ENCODE measurements around the gene ESYT3. TPM values are rescaled to one million over a fixed set of nuclear protein-coding genes. Genes with fewer than 3 reads are reported as not detected.

ESYT3 gene
- total RNA-seq, 1 donor from 2014 or later, result not detected

- TF ChIP-seq, protein P1, sequence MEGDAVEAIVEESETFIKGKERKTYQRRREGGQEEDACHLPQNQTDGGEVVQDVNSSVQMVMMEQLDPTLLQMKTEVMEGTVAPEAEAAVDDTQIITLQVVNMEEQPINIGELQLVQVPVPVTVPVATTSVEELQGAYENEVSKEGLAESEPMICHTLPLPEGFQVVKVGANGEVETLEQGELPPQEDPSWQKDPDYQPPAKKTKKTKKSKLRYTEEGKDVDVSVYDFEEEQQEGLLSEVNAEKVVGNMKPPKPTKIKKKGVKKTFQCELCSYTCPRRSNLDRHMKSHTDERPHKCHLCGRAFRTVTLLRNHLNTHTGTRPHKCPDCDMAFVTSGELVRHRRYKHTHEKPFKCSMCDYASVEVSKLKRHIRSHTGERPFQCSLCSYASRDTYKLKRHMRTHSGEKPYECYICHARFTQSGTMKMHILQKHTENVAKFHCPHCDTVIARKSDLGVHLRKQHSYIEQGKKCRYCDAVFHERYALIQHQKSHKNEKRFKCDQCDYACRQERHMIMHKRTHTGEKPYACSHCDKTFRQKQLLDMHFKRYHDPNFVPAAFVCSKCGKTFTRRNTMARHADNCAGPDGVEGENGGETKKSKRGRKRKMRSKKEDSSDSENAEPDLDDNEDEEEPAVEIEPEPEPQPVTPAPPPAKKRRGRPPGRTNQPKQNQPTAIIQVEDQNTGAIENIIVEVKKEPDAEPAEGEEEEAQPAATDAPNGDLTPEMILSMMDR (IDR thresholded peaks at IDR 0.05), result no peak
- ChIA-PET POLR2A (no interaction called here), CTCF (interaction anchor here (1.0 kb wide), 1 partner anchor 39 kb away, joined by 3 read pairs; no protein-coding TSS in a partner anchor)
- Mint-ChIP-seq H3K4me3 (no peak overlapping the region), H3K27me3 (peaks cover 18% of the 10 kb centered on the region), H3K27ac (no peak overlapping the region), H3K9me3 (no peaks in the 10 kb centered on the region), H3K4me1 (no peaks in the 10 kb centered on the region), H3K36me3 (ENCODE audit: low read depth) (no peaks in the 10 kb centered on the region)
- intact Hi-C loops (cut with micrococcal nuclease), result no loop called here
- DNase-seq (no peak), ATAC-seq (ENCODE audit: low read depth) (no peak)
Observed at GRCh38 chr3:138465925-138466324, 31.5 kb downstream of the ESYT3 start.

DNA sequence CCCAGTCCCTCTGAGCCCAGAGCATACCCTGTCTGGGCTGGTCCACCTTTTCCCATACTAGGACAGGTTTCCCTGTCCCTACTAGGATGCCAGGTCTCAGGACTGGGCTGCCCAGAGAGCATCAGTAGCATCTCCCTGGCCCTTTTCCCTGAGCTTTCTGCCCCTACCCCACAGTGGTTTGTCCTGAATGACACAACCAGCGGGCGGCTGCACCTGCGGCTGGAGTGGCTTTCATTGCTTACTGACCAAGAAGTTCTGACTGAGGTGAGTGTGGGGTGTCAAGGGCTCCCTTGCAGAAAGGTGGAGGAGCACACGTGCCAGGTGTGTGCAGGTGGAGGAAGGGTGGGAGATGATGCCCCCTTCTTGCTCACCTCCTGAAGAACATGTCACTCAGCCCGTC lies 33.5 kb downstream of the ESYT3 start:
- Mint-ChIP-seq H3K36me3 (ENCODE audit: low read depth) (no peaks in the 10 kb centered on the region), H3K27me3 (peaks cover 18% of the 10 kb centered on the region), H3K4me1 (no peaks in the 10 kb centered on the region), H3K4me3 (no peak overlapping the region), H3K9me3 (no peaks in the 10 kb centered on the region), H3K27ac (no peak overlapping the region)
- DNase-seq (no peak), ATAC-seq (ENCODE audit: low read depth) (no peak)
- ChIA-PET CTCF (no interaction called here), POLR2A (no interaction called here)
- intact Hi-C loops (cut with micrococcal nuclease), result no loop called here
- TF ChIP-seq, protein P1 (IDR thresholded peaks at IDR 0.05), result no peak

GRCh38 chr3:138468451-138468850 lies 34.0 kb downstream of the ESYT3 start:
- H3K36me3 Mint-ChIP-seq (ENCODE audit: low read depth), result no peaks in the 10 kb centered on the region
- H3K4me3 Mint-ChIP-seq, result no peak overlapping the region
- no peaks in the 10 kb centered on the region for H3K4me1 Mint-ChIP-seq
- TF ChIP-seq, protein P1 (IDR thresholded peaks at IDR 0.05), result no peak
- CTCF ChIA-PET, result no interaction called here
- H3K27me3 Mint-ChIP-seq, result peaks cover 18% of the 10 kb centered on the region
- no peak for DNase-seq
- intact Hi-C loops (cut with micrococcal nuclease), result no loop called here
- no peaks in the 10 kb centered on the region for H3K9me3 Mint-ChIP-seq
- no peak overlapping the region for H3K27ac Mint-ChIP-seq
- no peak for ATAC-seq (ENCODE audit: low read depth)
- POLR2A ChIA-PET, result no interaction called here

DNA sequence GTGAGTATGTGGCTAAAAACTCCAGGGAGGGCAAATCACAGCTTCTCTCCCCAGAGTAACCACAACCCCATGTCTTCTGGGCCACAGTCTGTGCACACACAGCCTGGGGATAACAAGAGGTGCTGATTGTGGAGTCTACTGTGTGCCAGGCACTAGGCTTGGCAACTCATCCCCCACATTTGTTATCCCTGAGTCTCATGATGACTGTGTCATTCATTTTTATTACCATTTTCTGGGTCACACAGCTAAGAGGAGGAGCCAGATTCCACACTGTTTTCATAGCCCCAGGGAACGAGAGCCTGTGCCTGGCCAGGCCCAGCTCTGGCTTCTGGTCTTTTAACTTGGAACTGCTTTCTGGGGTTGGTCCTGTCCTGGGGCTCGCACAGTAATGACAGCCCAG lies 34.5 kb downstream of the ESYT3 start:
- ChIA-PET POLR2A (no interaction called here), CTCF (no interaction called here)
- Mint-ChIP-seq H3K4me1 (no peaks in the 10 kb centered on the region), H3K4me3 (no peak overlapping the region), H3K36me3 (ENCODE audit: low read depth) (no peaks in the 10 kb centered on the region), H3K9me3 (no peaks in the 10 kb centered on the region), H3K27me3 (peaks cover 16% of the 10 kb centered on the region), H3K27ac (no peak overlapping the region)
- DNase-seq (no peak), ATAC-seq (ENCODE audit: low read depth) (no peak)
- TF ChIP-seq, protein P1 (IDR thresholded peaks at IDR 0.05), result no peak
- intact Hi-C loops (cut with micrococcal nuclease), result no loop called here

DNA sequence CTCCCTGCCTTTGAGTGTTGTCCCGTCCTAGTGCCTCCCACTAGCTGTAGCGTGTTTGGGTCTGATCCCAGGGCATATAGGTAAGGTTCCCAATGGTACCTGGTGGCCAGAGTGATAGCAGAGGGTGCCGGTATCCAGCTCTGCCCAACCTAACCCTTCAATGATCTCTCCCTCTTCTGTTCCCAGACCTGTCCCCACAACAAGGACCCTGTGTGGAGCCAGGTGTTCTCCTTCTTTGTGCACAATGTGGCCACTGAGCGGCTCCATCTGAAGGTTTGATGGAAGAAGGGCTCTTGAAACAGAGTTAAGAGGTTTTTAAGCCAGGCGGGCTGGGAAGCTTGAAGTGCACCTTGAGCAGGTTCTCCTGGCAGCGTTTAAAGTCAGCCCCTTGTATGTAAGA lies 35.5 kb downstream of the ESYT3 start:
- CTCF ChIA-PET, result no interaction called here
- Mint-ChIP-seq H3K4me3 (no peak overlapping the region), H3K9me3 (no peaks in the 10 kb centered on the region), H3K27ac (no peak overlapping the region), H3K27me3 (peaks cover 14% of the 10 kb centered on the region), H3K4me1 (no peaks in the 10 kb centered on the region), H3K36me3 (ENCODE audit: low read depth) (no peaks in the 10 kb centered on the region)
- intact Hi-C loops (cut with micrococcal nuclease), result no loop called here
- TF ChIP-seq, protein P1 (IDR thresholded peaks at IDR 0.05), result no peak
- DNase-seq (no peak), ATAC-seq (ENCODE audit: low read depth) (no peak)
- POLR2A ChIA-PET, result no interaction called here
